Natural killer cell (primary cell): Measurements from ENCODE around the gene SLC6A16. TPM values are rescaled to one million over a fixed set of nuclear protein-coding genes. Genes with fewer than 3 reads are reported as not detected.

Source experiments
- ATAC-seq, 3 donors: fragments of 150-1000 bp in 2 of 3; fragments of 200-7000 bp in 1 of 3; cut with Tn5 transposase; 1 replicate in 1 of 3; 2 replicates in 2 of 3; pipeline ENCODE4 v1.10.0; 2021; ENCODE audit warnings: mild to moderate bottlenecking in 2 of 3, moderate library complexity in 2 of 3
- DNase-seq, 2 donors: peaks; one replicate each; pipeline versions ENCODE4 v3.0.0 to v3.0.0-alpha.2; 2013 to 2021; ENCODE audit warnings: mixed read lengths in 1 of 2
- H3K27ac ChIP-seq: one replicate; pipeline ENCODE4 v1.5.1; 2013; ENCODE audit warnings: mild to moderate bottlenecking, low read length
- H3K27me3 ChIP-seq: one replicate; pipeline ENCODE4 v1.6.1; 2013; ENCODE audit warnings: low read length; ENCODE audit not compliant: control insufficient read depth, insufficient read depth
- H3K36me3 ChIP-seq: one replicate; pipeline ENCODE4 v1.6.1; 2013; ENCODE audit warnings: low read length; ENCODE audit not compliant: control insufficient read depth, insufficient read depth
- H3K4me1 ChIP-seq: one replicate; pipeline ENCODE4 v1.6.1; 2013; ENCODE audit warnings: low read length; ENCODE audit not compliant: control insufficient read depth, insufficient read depth
- H3K4me3 ChIP-seq: one replicate; pipeline ENCODE4 v1.5.1; 2013; ENCODE audit warnings: low read length
- H3K9me3 ChIP-seq: one replicate; pipeline ENCODE4 v1.6.1; 2013; ENCODE audit warnings: low read length; ENCODE audit not compliant: control insufficient read depth, insufficient read depth
- H3K27ac Mint-ChIP-seq, 2 donors: one replicate each; pipeline ENCODE4 v1.8.0; 2022; ENCODE audit warnings: mild to moderate bottlenecking in 2 of 2, mixed read lengths in 2 of 2, moderate library complexity in 1 of 2
- H3K27me3 Mint-ChIP-seq, 2 donors: one replicate each; pipeline ENCODE4 v1.8.0; 2022; ENCODE audit warnings: low read depth in 2 of 2, mixed read lengths in 2 of 2
- H3K36me3 Mint-ChIP-seq: one replicate; pipeline ENCODE4 v1.8.0; 2022; ENCODE audit warnings: mixed read lengths
- H3K4me1 Mint-ChIP-seq, 2 donors: one replicate each; pipeline ENCODE4 v1.8.0; 2022; ENCODE audit warnings: mixed read lengths in 2 of 2
- H3K4me3 Mint-ChIP-seq: one replicate; pipeline ENCODE4 v1.8.0; 2022; ENCODE audit warnings: mild to moderate bottlenecking, moderate library complexity, mixed read lengths
- H3K9me3 Mint-ChIP-seq, 2 donors: one replicate each; pipeline ENCODE4 v1.8.0; 2022; ENCODE audit warnings: mixed read lengths in 2 of 2
- WGBS: methylation state at CpG from one replicate; pipeline ENCODE4 v1.1.7; 2013; ENCODE audit warnings: missing lambda C conversion rate; ENCODE audit not compliant: insufficient coverage; 5-methylcytosine and 5-hydroxymethylcytosine counted together
- intact Hi-C: fragments of 100-400 bp; cut with micrococcal nuclease; formaldehyde crosslinking; loops from one replicate; pipeline ENCODE4 v1.14.2; 2022
- total RNA-seq, 4 donors: library from RNA; stranded (reverse); fragments of 120-200 nt in 1 of 4; gene quantifications; one replicate each; pipeline versions ENCODE4 v1.2.3 to v1.2.4, GENCODE V29; 2013 to 2022
- TF ChIP-seq, protein P1 (sequence below): fragments of 200-600 bp; IDR thresholded peaks from one replicate; pipeline ENCODE4 v1.8.0; 2022; ENCODE audit warnings: antibody characterized with exemption

Gene SLC6A16
- total RNA-seq, 3 donors from 2014 or later (not counting 1 experiment from before 2014, with no cell fraction given), result 7.2 to 11.5 (median 10.8) TPM

DNA sequence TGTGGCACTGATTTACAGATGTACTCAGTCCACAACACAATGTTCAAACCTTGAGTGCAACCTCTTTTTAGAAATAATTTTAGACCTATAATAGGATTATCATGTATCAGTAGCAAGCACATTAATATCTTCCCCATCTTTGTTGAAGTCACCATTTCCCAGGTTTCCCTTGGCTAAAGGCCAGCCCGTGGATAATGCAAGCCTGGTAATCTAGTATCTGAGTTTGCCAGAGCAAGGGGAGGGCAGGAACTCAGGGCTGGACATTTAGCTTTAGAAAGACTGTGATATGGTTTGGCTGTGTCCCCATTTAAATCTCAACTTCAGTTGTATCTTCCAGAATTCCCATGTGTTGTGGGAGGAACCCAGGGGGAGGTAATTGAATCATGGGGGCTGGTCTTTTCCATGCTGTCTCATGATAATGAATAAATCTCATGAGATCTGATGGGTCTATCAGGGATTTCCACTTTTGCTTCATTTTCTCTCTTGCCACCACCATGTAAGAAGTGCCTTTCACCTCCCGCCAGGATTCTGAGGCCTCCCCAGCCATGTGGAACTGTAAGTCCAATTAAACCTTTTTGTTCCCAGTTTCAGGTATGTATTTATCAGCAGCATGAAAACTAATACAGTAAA is 37.7 kb downstream of the SLC6A16 start:
- no peaks in the 10 kb centered on the region for H3K36me3 ChIP-seq
- intact Hi-C loops, result no loop called here
- TF ChIP-seq, protein P1, sequence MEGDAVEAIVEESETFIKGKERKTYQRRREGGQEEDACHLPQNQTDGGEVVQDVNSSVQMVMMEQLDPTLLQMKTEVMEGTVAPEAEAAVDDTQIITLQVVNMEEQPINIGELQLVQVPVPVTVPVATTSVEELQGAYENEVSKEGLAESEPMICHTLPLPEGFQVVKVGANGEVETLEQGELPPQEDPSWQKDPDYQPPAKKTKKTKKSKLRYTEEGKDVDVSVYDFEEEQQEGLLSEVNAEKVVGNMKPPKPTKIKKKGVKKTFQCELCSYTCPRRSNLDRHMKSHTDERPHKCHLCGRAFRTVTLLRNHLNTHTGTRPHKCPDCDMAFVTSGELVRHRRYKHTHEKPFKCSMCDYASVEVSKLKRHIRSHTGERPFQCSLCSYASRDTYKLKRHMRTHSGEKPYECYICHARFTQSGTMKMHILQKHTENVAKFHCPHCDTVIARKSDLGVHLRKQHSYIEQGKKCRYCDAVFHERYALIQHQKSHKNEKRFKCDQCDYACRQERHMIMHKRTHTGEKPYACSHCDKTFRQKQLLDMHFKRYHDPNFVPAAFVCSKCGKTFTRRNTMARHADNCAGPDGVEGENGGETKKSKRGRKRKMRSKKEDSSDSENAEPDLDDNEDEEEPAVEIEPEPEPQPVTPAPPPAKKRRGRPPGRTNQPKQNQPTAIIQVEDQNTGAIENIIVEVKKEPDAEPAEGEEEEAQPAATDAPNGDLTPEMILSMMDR, result no peak
- no peaks in the 10 kb centered on the region for H3K4me1 ChIP-seq
- 67% methylated on average over 2 of the region's 2 CpGs for WGBS
- Mint-ChIP-seq H3K27me3 (peaks cover 0 to 6% of the 10 kb centered on the region in 2 donors), H3K9me3 (no peaks in the 10 kb centered on the region), H3K36me3 (no peaks in the 10 kb centered on the region), H3K4me3 (no peak overlapping the region), H3K4me1 (no peaks in the 10 kb centered on the region), H3K27ac (no peak overlapping the region)
- H3K9me3 ChIP-seq, result no peaks in the 10 kb centered on the region
- ATAC-seq, result no peak
- H3K4me3 ChIP-seq, result no peak overlapping the region
- H3K27me3 ChIP-seq, result no peaks in the 10 kb centered on the region
- DNase-seq, result no peak
- no peak overlapping the region for H3K27ac ChIP-seq

DNA sequence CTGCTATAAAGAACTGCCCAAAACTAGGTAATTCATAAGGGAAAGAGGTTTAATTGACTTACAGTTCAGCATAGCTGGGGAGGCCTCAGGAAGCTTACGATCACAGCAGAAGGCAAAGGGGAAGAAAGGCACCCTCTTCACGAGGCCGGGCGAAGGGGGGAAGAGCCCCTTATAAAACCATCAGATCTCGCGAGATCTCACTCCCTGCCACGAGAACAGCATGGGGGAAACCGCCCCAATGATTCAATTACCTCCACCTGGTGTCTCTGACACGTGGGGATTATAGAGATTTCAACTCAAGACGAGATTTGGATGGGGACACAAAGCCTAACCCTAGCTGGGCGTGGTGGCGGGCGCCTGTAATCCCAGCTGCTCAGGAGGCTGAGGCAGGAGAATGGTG is 42.8 kb downstream of the SLC6A16 start:
- Mint-ChIP-seq H3K9me3 (no peaks in the 10 kb centered on the region), H3K27ac (no peak overlapping the region), H3K27me3 (peaks cover 0 to 6% of the 10 kb centered on the region in 2 donors), H3K4me3 (no peak overlapping the region), H3K4me1 (no peaks in the 10 kb centered on the region), H3K36me3 (no peaks in the 10 kb centered on the region)
- Histone ChIP-seq H3K27ac (no peak overlapping the region), H3K36me3 (no peaks in the 10 kb centered on the region), H3K4me3 (no peak overlapping the region), H3K4me1 (no peaks in the 10 kb centered on the region), H3K27me3 (no peaks in the 10 kb centered on the region), H3K9me3 (no peaks in the 10 kb centered on the region)
- ATAC-seq, result no peak
- 79% methylated on average over 13 of the region's 13 CpGs for WGBS
- TF ChIP-seq, protein P1, result no peak
- no peak for DNase-seq
- intact Hi-C loops, result no loop called here

DNA sequence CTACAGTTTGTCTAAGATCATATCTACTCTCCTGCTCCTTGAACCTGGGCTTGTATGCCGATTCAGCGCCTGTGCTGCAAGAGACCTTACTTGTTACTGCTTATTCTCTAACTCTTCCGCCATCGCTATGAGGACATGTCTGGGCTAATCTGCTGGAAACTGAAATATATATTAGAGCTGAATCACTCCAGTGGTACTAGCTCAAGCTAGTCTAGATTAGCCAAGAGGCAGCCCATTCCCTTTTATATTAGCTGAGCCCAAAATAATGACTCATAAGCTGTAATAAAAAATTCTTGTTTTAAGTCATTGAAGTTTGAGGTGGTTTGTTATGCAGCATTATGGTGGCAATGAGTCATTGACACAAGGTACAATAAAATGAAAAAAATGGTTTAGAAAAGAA is 52.8 kb downstream of the SLC6A16 start:
- Mint-ChIP-seq H3K36me3 (no peaks in the 10 kb centered on the region), H3K27ac (no peak overlapping the region), H3K4me1 (no peaks in the 10 kb centered on the region), H3K9me3 (no peaks in the 10 kb centered on the region), H3K27me3 (peaks cover 22 to 33% of the 10 kb centered on the region in 2 donors), H3K4me3 (no peak overlapping the region)
- H3K36me3 ChIP-seq, result no peaks in the 10 kb centered on the region
- ATAC-seq, result no peak
- H3K9me3 ChIP-seq, result no peaks in the 10 kb centered on the region
- WGBS, result 85% methylated on average over 4 of the region's 4 CpGs
- TF ChIP-seq, protein P1, result no peak
- no peaks in the 10 kb centered on the region for H3K4me1 ChIP-seq
- no peak overlapping the region for H3K4me3 ChIP-seq
- no peak for DNase-seq
- H3K27ac ChIP-seq, result no peak overlapping the region
- intact Hi-C loops, result no loop called here
- H3K27me3 ChIP-seq, result no peaks in the 10 kb centered on the region
